Ramos (cell line): ENCODE data around the gene C1QB.

Source experiments
- in situ Hi-C: fragments of 300-500 bp; cut with MboI; formaldehyde crosslinking; loops from one replicate; pipeline ENCODE4 v1.14.3; 2022; ENCODE audit warnings: low sequenced_read_pairs; ENCODE audit not compliant: unreplicated experiment

The C1QB gene, protein sequence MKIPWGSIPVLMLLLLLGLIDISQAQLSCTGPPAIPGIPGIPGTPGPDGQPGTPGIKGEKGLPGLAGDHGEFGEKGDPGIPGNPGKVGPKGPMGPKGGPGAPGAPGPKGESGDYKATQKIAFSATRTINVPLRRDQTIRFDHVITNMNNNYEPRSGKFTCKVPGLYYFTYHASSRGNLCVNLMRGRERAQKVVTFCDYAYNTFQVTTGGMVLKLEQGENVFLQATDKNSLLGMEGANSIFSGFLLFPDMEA

DNA sequence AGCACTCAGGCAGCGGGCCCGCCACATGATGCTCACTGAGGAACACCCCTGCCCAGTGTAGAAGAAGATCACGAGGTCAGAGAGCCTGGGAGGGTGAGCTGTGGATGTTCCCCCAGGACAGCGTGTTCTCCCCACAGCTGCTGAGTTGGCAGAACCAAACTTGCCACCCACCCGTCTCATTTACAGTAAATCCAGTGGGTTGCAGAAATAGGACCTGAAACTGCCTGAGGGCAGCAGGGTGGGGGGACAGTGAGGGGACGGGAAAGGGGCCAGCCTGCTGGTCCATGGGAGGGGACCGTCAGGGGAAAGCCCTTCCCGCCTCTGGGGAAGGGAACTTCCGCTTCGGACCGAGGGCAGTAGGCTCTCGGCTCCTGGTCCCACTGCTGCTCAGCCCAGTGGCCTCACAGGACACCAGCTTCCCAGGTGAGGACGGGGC lies at the start of gene C1QB:
Gene C1QB, plus strand, starts transcription at position 356 of the 436 bp plus-strand sequence. CDS start 6,227 bp downstream, outside the sequence.
- in situ Hi-C loops, result no loop called here

DNA sequence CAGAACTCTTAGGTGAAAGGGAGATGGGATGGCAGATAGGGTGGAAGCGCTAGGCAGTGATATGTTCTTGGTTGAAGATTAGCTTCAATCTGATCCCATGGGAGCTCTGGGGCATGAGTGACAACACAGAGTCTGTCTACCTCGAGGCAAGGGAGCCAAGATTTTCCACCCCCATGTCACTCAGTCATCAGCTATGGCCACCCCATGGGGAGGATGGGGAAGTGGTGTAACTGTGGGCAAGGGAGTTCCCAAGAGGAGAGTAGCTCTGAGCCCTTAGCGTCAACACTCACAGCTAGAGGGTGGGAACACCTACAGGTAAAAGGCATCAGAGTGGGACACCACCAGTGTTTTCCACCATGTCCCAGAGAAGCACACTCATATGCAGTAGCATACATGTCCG lies 46.9 kb upstream of the C1QB start:
- in situ Hi-C loops, result no loop called here

DNA sequence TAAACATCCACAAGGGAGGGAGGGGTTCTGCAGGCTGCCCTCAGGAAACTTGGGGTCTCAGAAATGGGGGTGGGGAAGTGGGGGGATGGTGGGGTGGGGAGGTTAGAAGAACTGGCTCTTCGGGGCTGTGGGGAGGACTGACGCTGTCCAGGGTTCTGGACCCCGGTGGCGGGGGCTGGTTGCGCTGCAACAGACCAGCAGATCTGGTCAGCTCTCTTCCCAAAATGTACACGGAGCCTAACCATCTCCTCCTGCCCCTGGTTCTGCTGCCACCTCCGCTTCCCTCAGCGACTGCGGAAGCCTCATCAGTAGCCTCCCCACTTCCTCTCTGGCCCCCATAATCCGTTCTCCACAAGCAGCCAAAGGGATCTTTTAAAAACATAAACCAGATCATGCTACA lies 45.9 kb upstream of the C1QB start:
- in situ Hi-C loops, result no loop called here

DNA sequence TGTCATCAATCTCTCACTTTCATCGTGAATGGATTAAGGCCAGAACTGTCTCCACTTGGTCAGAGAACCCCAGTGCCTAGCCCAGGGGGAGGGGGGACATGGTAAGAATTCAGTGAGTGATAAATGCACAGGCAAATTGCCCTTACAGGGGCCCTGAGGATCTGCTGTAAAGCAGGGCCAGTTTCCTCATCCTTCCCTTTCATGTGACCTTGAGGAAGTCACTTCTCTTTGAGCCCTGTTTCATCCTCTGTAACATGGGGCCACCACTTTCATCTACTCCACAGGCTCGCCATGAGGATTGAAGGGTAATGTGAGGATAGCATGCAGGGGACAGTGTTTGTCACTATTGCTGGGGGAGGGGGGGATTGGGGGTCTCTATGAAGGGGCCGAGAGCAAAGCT lies 44.7 kb upstream of the C1QB start:
- in situ Hi-C loops, result no loop called here

DNA sequence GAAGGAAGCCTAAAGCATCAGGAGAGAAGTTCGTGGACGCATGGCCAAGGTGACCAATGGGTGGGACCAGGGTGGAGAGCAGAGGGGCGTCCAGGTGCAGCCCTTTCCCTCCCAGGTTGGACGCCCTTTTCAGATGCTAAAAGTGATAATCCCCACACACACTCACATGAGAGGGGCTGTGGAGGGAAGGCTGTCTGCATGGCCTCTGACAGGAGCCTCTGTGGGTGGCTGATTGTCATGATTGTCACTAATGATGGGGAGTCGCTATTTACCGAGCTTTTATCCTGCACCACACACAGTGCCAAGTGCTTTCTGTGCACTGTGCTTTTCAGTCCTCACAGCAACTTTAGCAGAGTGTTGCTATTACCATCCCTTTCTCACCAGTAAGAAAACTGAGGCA lies 43.7 kb upstream of the C1QB start:
- in situ Hi-C loops, result no loop called here

DNA sequence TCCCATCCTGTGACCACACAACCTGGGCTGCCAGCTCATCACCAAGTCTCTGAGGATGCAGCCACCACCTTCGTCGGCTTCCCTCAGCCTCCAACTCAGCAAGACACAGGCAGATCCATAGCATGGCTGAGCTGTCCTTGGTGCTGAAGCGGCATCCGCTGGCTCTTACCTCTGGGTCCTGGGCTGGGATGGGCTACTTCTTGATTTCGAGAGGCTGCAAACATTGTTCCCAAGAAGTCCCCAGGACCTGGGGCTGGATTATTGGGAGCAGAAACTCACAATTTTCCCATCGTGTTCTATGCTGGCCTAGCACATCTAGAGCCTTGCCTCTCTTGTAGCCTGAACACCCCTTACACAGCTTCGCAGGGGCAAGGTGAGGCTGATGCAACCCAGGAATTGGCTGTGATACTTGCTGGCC lies 41.5 kb upstream of the C1QB start:
- in situ Hi-C loops, result no loop called here

DNA sequence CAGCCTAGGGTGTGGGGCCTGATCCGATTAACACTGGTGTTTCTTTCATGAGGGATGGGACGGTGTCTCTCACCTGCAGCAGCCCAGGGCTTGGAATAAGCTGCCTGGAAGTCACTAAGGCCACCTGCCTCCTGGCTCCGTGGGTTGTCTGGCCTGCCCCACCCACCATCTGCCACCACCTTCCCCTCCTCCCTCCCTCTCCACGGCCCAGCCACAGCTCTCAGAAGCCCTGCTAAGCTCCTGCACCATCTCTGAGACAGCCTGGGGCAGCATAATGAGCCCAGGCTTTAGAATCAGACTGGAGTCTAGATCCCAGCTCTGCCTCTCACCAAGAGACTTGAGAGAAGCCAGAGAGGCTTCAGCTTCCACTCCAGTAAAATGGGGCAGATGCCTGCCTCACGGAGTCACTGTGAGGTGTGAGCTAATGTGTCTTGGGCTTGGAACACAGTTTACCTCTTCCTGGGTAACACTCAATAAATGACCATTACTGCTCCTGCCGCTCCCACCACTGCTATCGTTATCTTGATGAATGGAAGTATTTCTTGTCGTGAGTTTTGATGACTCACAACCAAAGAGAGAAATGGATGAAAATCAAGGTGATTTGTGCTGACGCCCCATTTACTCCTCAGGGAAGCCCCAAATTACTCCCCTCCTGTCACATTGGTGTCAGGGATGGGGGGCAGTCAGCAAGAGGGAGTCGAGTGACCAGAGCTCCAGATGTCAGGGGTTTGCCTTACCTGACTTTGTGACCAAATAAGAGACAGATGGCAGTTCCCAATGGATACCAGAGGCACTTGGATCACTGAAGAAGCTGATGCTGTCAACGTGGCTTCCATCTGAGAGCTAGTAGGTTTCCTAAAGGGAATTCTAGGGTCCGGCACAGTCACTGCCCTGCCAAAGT lies 40.1 kb upstream of the C1QB start:
- in situ Hi-C loops, result no loop called here

DNA sequence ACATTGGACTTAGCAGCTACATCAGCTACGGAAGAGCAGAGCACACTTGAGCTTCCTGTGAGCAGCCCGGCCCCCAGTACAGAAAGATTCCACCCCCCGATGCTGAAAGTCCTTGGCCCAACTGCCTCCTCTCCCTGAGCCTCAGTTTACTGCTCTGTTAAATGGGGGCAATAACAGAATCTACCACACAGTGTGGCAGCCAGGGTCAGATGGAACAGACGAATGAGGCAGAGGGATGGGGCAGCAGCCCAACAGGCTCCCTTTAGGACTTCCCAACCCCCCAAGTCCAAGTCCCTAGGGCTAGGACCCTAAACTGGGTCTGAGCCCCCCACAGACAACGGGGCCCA lies 39.5 kb upstream of the C1QB start:
- in situ Hi-C loops, result no loop called here

DNA sequence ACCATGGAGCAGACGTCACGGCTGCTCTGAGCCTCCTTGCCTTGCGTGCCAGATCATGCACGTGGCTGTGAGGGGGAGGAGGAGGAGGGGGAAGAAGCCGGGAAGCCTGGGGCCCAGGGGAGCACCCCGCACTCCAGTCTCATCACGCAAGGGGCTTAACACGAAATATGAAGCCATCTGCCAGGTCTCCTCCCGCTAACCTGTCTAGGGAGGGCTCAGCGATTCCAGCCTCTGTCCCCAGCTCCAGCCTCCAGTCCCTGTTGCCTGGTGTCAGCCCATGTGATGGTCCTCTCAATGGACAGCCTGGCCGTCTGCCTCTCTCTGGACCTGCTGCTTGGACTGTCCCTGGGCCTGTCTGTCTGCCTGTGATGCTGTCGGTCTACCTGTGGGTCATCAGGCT lies 39.1 kb upstream of the C1QB start:
- in situ Hi-C loops, result no loop called here

DNA sequence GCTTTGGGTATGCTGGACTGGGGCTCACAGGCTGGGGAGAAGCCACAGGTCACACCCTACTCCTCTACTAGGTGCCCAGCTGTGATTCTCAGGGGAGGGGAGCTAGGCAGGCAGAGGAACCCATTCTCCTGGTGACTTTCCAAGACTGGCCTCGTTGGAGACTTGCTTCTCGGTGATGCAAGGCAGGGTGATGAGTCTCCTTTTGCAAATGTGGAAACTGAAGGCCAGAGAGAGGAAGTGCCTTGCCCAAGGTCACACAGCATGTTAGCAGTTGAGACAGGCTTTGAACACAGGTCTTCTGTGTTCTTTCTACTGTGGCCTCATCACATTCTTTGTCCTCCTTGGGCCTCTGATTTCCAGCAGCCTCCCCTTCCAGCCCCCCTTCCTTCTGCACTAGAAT lies 37.1 kb upstream of the C1QB start:
- in situ Hi-C loops, result no loop called here

DNA sequence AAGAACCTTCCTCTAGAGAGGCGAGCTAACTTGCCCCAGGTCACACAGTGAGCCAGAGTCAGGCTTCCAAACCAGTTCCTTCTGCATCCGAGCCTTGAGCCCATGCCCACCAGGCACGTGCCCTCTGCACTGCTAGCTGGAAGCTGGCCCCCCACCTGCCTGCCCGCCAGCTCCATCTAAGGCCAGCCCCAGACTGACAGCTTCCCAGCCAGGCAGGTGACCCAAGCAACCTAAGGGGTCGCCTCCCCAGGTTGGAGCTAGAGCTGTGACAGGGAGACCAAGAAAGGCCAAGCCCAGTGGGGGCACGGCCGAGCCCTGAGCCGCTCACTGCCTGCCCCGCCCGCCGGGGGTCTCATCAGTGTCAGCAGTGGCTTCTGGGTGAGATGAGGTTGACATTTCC lies 36.5 kb upstream of the C1QB start:
- in situ Hi-C loops, result no loop called here

DNA sequence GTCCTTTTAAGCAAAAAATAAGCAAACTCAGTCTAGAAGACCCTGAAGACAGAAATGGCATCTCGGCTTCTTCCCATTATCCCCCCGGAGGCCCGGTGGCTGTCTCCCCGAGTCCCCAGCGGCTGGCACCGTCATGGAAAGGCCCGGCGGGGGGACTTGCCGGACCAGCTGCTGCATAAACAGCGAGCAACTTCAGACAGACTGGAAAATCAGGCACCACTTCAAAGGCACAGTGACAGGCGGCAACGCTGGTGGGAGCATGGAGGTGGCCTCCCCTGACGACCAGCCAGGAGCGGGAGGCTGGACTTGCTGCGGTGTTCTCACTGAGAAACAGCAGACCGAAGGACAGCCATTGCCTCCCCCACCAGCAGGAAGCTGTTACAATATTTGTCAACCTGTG lies 35.0 kb upstream of the C1QB start:
- in situ Hi-C loops, result no loop called here

DNA sequence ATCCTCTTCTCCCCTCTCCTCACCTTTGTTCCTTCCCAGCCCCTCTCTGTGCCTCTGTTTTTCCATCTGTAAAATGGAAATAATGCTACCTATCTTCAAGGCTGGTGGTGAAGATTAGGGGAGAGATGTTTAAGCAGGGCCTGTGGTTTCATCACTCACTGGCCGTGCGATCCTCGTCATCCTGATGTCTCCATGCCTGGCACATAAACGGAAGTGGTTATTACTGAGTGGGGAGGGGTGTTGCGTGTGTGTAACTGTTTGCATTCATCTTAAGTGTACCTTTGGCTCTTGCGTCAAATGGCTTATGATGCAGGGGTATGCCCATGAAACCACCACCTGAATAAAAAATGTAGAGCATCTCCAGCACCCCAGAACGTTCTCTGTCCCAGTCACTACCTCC lies 33.8 kb upstream of the C1QB start:
- in situ Hi-C loops, result no loop called here

DNA sequence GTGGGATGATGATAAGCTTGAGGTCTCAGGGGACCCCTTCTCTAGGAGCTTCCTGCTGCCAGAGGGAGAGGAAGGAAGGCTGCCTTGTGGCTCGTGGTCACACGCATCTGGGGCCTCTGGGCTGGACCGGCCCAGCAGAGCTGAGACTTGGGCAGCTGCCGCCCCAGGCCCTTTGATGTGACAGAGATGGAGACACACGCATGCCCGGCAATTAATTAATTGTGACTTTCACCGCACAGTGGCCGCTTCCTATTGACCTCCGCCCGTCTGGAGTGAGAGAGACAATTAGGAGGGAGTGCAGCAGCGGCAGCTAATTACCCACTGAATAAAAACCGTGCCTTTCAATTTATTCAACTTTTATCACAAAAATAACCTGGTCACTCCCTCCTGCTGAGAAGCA lies 33.2 kb upstream of the C1QB start:
- in situ Hi-C loops, result no loop called here

DNA sequence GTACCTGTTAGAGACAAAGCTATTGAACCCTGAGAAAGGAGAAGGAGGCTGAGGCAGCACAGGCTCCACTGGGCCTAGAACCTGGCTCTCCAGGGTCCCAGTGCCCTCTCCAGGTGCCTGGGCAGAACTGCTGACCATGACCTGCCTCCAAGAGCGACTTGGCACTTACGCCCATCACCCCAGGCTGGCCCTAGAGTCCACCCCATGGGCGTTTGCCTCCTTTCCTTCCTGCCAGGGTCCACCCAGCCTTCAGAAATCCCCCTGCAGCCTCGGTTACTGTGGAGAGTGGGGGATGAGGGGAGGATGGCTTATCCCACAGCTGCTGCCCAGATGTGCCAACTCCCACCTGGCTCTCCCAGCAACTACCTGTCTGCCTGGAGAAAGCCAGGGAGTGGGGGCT lies 31.3 kb upstream of the C1QB start:
- in situ Hi-C loops, result no loop called here

DNA sequence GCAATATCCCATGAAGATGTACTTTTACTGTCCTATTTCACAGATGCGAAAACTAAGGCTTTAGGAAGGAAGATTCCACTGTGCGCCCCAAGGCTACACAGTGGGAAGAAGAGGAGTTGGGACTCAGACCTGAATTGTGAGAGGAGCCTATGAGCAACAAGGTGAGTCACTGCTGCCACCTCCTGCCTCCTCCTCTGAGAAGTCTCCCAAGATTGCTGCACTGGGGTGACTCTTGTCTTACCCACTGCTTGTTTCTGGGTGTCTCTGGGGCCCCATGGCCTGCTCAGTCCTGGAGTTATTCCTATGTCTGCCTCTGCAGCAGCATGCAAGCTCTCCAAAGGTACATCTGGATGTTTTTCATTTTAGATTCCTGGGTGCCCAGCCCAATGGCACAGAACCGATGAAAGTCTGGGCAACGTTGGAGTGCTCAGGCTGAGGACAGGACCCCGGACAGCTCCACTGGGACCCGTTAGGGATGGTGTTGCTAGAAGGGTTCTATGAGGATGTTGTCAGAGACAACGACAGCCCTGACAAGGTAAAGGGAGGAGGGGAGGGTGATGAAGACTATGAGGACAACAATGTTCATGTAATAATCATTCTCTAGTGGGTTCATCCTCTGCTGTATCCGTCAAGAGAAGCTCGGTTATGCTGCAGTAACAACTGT lies 27.6 kb upstream of the C1QB start:
- in situ Hi-C loops, result no loop called here

DNA sequence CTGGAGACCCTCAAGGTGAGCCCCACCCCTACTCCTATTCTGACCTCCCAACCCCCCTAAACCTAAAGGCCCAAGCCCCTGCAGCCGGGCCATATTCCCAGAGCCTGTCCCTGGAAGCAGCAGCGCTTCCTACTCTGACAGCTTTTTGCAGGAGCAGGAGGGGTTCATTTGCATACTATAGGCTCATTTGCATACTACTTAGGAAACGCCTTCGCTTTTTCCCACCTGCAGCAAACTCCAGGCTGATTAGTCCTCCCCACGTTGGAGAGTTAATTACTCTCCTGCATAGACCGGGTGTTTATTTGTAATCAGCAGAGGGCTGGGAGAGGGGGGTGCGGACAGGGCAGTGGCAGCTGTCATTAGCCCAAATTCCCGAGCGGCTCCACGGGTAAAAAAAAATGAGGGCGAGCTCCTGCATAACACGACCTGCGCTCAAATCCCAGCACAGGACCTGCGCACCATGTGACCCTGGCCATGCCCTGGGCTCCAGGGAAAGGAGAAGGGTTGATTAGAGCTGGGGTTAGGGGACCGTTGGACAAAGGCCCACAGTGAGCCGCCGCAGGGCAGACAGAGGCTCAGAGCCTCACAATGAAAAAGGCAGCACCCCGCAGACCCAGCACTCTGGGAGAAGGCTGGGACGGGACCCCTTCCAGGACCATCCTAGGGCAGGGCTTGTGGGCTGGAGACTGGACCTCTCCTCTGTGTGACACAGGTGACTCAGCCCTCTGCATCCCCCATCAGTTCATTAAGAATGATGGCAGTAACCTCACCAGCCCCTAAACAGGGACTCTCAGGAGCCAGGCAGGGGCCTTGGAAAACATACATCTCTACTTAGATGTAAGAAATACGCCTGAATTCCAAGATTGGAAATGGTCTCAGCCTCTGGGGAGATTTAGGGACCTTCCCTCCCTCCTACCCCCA lies 26.5 kb upstream of the C1QB start:
- in situ Hi-C loops, result no loop called here

DNA sequence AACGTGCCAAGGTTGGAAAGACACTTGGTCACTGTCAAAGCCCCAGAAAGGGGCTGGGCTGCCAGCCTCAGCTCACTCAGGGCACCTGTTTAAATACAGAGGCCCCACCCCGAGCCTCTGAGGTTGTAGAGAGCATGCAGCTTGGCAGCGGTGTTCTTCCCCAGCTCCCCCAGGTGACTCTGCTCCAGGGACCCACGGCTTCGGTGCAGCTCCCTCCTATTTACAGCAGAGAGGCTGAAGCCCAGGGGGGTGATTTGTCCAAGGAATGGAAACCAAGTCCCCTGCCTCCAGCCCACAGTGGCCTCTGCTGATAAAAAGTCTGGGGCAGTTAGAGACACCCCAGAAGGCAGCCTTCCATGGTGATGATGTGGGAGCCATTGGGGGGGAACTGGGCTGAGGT lies 25.7 kb upstream of the C1QB start:
- in situ Hi-C loops, result no loop called here

DNA sequence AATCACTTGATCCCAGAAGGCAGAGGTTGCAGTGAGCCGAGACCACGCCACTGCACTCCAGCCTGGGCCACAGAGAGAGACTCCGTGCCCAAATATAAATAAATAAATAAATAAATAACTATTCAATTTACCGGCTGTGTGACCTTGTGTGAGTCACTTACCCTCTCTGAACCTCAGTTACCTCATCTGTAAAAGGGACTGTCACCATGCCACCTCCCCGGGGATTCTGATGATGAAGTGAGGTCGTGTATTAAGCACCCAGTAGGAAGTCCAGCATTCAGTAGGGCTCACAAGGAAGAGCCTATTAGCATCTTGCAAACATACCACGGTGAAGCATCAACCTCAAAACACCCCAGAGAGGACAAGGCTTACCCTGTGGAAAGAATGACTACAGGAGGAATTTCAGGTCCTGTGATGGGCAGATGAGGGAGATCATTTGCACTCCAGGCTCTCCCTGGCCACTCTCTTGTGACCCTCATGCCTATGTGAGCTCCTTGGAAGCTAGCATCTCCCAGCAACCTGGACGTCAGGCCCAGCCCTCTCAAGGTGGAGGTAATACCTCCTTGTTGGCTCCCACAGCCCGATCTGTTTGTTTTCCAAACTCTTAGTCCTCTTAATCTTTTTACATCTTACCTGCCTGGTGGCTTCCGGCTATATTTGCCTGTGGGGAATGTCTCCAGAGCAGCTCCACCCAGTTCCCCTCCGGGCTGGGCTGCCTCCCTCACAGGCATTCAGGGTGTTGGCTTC lies 24.2 kb upstream of the C1QB start:
- in situ Hi-C loops, result no loop called here

DNA sequence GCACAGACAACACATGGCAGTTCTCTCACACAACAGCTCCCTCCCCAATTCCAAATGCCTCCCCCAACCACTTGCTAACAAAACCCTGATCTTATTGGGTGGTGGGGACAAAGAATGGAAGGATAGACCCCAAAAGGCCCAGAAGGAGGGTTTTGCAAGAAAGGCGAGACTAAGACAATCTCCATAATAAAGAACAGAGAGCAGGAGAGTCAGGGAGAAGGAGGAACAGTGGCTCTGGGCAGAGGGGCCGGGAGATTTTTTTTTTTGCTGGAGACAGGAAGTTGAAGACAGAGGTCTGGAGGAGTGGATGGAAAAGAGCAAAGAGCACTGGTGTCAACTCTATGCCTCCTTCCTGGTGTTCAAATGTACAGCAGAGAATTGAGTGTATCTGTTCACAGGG lies 23.1 kb upstream of the C1QB start:
- in situ Hi-C loops, result no loop called here
